GM12892 (cell line): ENCODE measurements around the gene SEC16A.

Source experiments
- POLR2A ChIP-seq: IDR thresholded peaks from 2 replicates; pipeline ENCODE4 v1.6.1; 2011; ENCODE audit warnings: low read depth, low read length, control low read depth
- POLR2AphosphoS5 ChIP-seq: IDR thresholded peaks from 2 replicates; pipeline ENCODE4 v1.6.1; 2011; ENCODE audit warnings: low read depth, low read length, control low read depth

- TF ChIP-seq POLR2A (no peak), POLR2AphosphoS5 (no peak)
These were observed 43.1 kb upstream of the SEC16A start for GRCh38 chr9:136525841-136526499.
